ENCODE data around the gene TBC1D4.

TBC1D4 gene

GRCh38 chr13:75400775-75401174, 81.2 kb downstream of the TBC1D4 start:
- no peak for TF ChIP-seq CTCF (IDR thresholded peaks at IDR 0.05; ENCODE audit: borderline replicate concordance, insufficient read depth, low read depth, low read length)
- no peak overlapping the region for H3K4me3 ChIP-seq (ENCODE audit: low read depth, low read length)

- TF ChIP-seq CTCF (IDR thresholded peaks at IDR 0.05; ENCODE audit: borderline replicate concordance, insufficient read depth, low read depth, low read length), result no peak
- H3K4me3 ChIP-seq (ENCODE audit: low read depth, low read length), result no peak overlapping the region
These were observed 82.1 kb downstream of the TBC1D4 start for GRCh38 chr13:75399879-75400217.

- no peak overlapping the region for H3K4me3 ChIP-seq (ENCODE audit: low read depth, low read length)
- no peak for TF ChIP-seq CTCF (IDR thresholded peaks at IDR 0.05; ENCODE audit: borderline replicate concordance, insufficient read depth, low read depth, low read length)
These were observed 82.6 kb downstream of the TBC1D4 start for GRCh38 chr13:75399168-75399878.

- no peak overlapping the region for H3K4me3 ChIP-seq (ENCODE audit: low read depth, low read length)
- no peak for TF ChIP-seq CTCF (IDR thresholded peaks at IDR 0.05; ENCODE audit: borderline replicate concordance, insufficient read depth, low read depth, low read length)
These were observed 83.9 kb downstream of the TBC1D4 start for GRCh38 chr13:75398072-75398471.

- H3K4me3 ChIP-seq (ENCODE audit: low read depth, low read length), result no peak overlapping the region
- TF ChIP-seq CTCF (IDR thresholded peaks at IDR 0.05; ENCODE audit: borderline replicate concordance, insufficient read depth, low read depth, low read length), result no peak
These were observed 86.1 kb downstream of the TBC1D4 start for GRCh38 chr13:75395901-75396300.

GRCh38 chr13:75395066-75395465, 86.9 kb downstream of the TBC1D4 start:
- no peak for TF ChIP-seq CTCF (IDR thresholded peaks at IDR 0.05; ENCODE audit: borderline replicate concordance, insufficient read depth, low read depth, low read length)
- H3K4me3 ChIP-seq (ENCODE audit: low read depth, low read length), result no peak overlapping the region

GRCh38 chr13:75393839-75394520, 88.0 kb downstream of the TBC1D4 start:
- TF ChIP-seq CTCF (IDR thresholded peaks at IDR 0.05; ENCODE audit: borderline replicate concordance, insufficient read depth, low read depth, low read length), result no peak
- H3K4me3 ChIP-seq (ENCODE audit: low read depth, low read length), result no peak overlapping the region
